Skin of body (tissue), 2 donors: ENCODE data around the gene AFG1L. TPM values are rescaled to one million over a fixed set of nuclear protein-coding genes. Genes with fewer than 3 reads are reported as not detected.
A peak's percentile ranks its signal among the peaks of the same experiment; 100 is the strongest.
"Not testable (repeated sequence)": the region's sequence is repeated elsewhere in the genome, so short reads cannot be mapped to it uniquely, and the experiment has no call there.

ENCODE experiments used
- DNase-seq: peaks from one replicate; lab custom pipeline; 2025; lab: John Stamatoyannopoulos, UW
- total RNA-seq: library from RNA; depleted of rRNA; stranded (reverse); fragments of >200 nt; gene quantifications from one replicate; pipeline ENCODE4 v1.2.3, GENCODE V29; 2014

The AFG1L gene
- total RNA-seq, 1 donor from 2014 or later = 5.8 TPM

DNA sequence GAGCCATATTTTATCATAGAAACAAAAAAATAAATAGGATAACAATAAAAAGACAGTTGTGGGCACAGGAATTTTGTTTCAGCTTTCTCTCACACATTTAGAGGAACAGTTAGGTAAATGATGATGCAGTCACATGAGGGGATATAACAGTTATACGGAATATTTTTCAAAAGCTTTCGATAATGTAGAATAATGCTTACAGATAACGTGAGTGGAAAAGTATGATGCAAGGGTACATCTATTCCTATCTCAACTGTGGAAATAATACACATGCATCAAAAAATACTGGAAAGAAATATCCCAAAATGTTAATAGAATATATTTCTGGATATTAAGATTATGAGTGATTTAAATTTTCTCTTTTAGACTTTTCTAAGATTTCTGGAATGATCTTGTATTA is 114.0 kb downstream of the AFG1L start:
- no peak for DNase-seq

- DNase-seq = not testable (repeated sequence)
Observed at GRCh38 chr6:108416047-108416833, 121.4 kb downstream of the AFG1L start.

DNA sequence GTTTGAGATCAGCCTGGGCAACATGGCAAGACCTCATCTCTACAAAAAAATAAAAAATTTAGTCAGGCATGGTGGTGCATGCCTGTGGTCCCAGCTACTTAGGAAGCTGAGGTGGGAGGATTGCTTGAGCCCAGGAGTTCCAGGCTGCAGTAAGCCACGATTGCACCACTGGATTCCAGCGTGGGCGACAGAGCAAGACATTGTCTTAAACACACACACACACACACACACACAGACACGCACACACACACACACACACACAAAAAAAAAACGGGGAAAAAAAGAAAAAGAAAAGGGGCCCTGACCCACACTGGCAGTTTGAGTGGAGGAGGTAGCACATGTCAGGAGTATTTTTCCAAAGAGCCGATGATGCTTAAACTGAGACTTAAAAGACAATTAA is 122.2 kb downstream of the AFG1L start:
- DNase-seq = no peak

GRCh38 chr6:108419474-108419873 is 124.6 kb downstream of the AFG1L start:
- no peak for DNase-seq

DNA sequence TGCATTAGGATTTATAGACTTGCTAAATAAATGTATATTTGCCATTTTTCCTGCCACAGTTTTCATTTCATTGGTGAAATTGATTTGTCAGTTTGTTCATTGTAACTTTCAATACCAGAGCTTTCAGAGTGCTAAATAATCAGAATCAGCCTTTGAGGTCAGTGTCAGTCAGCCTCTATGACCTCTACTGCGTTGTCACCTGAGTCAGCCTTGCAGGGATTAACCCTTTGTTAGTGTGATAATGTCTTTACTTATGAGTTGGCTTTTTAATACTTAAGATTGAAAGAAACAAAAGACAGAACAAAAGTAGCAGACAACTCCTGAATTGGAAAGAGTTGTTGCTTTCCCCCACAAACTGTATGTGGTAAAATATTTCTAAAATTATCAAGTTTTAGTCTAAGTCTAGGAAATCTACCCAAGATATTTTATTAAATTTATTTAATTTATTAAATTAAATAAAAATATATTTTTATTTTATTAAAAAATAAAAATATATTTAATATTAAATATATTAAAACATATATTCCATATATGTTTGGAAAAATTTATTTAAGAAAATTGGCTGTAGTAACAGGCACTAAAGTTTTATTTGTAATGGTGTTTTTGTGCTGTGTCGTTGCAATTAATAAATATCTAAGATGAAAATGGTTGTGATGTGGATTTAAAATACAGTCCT is 125.2 kb downstream of the AFG1L start:
- DNase-seq = no peak

DNA sequence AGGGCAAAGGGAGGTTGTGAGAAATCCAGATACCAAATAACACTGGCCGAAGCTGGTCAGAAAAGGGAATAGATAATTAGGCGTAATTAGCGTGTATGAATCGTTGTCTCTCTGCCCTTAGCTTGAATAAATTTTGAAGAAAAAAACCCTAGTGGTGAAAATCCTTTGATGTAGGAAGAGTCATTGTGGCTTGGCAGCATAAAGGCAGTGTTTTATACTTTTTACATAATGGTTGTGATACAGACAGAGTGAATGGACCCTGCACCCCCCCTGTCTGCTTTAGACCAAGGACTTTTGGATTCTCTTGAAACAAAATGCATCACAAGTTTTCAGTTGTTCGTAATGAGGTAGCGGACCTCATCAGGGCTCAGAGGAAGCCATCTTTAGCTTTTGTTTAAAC is 126.5 kb downstream of the AFG1L start:
- no peak for DNase-seq

DNA sequence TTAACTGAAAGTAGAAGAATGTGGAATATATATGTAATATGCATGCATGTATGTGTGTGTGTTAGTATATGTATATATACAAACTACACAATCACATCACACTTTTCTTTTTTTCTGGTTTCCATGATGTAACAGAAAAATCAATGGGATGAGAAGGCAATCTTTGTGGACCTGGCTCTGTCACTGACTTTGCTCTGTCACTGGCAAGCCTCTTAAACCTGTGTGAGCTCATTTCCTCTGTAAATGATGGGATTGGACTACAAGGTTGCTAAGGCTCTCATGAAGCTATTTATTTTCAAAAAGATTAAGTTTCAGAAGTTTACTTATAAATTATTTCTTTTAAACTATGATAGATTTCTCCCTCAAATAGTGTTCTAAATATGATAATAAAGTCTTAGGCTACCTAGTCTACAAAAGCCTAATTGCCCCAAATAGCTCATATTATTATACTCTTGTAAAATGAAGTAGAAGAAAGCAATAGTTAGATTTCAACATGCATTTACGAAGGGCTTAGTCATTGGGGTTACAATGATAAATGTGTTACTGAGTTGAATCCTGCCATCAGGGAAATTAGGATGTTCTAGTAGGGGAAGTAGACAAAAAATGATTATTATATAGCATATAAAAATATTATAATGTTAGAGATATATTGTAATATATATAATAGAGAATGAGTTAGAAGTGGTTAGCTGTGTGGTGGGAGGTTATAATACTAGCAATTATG is 129.3 kb downstream of the AFG1L start:
- no peak for DNase-seq

GRCh38 chr6:108425428-108425827 is 130.6 kb downstream of the AFG1L start:
- no peak for DNase-seq

DNA sequence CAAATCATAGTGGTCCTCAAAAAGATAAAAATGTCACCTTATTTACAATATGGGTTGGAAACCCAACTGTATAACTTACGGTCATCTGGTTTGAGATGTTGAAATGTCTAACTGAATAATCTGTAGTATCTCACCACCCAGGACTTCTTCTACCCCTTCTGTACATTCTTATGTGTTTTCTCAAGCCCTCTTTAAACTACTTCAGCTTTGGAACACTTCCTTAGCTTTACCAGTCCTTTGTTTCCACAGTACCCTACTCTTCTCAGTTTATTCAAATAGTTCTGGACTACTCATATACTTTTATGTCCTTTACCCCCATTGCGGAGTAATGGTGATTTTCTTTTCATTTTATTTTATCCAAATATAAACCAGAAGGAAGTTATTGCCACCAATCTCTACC is 137.3 kb downstream of the AFG1L start:
- no peak for DNase-seq

DNA sequence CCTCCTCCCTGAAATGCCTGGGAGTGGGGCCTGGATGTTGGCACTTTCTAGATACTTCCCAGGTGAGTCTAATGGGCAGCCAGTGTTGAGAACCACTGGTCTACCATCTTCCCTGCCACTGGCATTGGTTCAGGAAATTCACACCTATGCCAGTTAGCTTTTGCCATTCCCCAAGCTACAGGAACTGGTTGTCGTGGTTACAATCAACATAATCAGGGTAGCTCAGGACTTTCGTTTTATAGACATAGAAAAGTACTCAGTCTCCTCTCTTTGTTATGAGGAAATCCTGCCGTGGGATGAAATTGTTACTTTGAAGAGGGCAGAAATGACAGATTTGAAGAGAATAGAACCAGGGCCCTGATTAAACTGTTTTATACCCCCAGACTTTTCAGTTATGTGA is 137.9 kb downstream of the AFG1L start:
- DNase-seq = no peak

DNA sequence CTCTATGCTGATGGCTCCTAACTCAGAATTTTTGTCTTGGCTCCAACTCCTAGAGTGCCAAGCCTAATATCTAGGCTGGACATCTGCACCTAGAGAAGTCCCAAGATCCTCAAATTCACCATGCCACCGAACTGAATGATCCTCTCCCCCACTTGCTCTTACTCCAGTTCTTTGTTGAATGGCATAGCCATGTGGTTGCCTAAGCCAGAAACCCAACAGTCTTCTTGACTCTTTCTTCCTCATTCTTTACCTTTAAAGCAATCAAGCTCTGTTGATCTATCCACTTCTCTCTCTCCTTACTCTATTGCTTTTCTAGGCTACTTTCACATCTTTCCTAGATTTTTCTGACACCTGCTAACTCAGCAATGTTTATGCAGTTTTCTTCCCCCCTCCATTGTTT is 139.4 kb downstream of the AFG1L start:
- DNase-seq = no peak

- no peak for DNase-seq
Observed at GRCh38 chr6:108435391-108435790, 140.5 kb downstream of the AFG1L start.

DNA sequence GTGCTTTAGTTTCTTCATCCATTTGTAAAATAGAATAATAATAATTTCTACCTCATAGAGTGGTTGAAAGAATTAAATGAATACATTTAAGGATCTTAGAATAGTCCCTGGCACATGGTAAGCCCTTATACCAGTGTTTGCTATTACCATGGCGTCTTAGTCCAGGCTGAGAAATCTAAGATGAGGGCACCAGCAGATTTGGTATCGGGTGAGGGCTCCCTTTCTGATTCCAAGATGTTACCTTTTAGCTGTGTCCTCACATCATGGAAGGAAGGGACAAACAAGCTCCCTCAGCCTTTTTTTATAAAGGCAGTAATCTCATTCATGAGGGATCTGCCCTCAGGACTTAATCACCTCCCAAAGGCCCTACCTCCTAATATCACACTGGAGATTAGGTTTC is 141.9 kb downstream of the AFG1L start:
- no peak for DNase-seq

- DNase-seq = no peak
Observed at GRCh38 chr6:108437821-108438220, 143.0 kb downstream of the AFG1L start.

- DNase-seq = peak; percentile 47
Observed at GRCh38 chr6:108438918-108439317, 144.1 kb downstream of the AFG1L start.

DNA sequence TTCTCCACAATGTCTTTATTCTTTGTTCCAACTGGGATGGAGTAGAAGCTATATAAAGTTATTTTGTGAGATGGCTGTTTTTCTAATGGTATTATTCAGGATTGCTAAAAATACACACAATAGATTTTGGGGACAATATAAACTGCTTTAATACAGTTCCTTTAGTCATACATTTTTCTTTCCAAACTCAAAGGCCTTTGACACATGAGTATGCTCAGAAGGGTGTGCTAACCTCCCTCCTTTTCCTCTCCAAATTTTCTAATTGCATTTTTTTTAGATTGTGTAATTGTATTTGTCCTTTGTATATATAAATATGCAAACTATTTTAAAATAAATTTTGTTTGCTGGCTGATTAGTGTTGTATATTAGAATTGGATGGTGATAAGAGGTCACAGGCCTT is 146.3 kb downstream of the AFG1L start:
- DNase-seq = no peak

DNA sequence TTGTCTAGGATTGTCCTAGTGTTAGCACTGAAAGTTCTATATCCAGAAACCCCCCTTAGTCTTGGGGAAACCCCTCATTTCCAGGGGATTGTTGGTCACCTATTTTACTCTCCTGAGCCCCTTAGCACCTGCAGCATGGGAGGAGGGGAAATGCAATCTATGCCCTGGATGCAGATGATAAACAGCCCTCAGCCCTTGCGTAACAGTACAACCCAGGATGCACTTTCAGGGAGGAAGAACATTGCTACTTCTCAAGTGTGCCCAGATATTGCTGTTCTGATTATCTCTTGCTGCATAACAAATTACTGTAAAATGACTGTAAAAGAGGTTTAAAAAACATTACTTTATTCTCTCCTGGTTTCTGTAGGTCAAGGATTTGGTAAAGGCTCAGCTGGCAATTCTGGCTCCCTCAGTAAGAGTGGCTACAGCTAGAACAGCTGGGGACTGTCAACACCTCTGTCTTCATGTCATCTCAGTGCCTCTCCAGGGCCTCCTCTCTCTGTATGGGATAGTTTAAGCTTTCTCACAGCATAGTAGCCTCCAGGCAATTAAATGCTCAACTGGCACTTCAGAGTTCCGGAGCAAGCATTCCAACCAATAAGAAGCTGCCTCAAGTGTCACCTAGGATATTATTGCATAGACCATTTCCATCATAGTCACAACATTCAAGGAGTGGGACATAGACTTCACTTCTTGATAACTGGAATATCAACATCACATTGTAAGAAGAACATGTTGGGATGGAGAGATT is 148.1 kb downstream of the AFG1L start:
- DNase-seq = no peak

GRCh38 chr6:108446629-108447150 is 151.8 kb downstream of the AFG1L start:
- DNase-seq = no peak

DNA sequence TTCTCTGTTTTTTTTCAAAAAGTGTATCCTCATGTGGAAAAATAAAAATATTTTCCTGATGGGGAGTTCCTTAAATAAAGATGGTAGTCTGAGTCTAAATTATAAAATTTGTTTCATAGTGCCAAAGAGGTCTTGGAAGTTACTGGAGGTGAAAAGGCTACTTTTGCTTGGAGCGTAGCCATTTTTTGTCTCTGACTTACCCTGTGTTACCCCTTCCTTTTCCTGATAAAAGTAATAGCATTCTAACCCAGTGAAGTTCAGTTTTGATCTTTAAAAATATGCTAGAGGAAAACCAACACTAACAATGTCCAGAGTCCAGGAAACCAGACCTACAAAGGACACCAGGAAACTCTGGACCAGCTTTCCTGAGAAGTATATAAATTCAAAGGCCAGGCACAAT is 153.6 kb downstream of the AFG1L start:
- DNase-seq = no peak

DNA sequence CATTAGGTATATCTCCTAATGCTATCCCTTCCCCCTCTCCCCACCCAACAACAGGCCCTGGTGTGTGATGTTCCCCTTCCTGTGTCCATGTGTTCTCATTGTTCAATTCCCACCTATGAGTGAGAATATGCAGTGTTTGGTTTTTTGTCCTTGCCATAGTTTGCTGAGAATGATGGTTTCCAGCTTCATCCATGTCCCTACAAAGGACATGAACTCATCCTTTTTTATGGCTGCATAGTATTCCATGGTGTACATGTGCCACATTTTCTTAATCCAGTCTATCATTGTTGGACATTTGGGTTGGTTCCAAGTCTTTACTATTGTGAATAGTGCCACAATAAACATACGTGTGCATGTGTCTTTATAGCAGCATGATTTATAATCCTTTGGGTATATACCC is 154.9 kb downstream of the AFG1L start:
- DNase-seq = not testable (repeated sequence)

- no peak for DNase-seq
Observed at GRCh38 chr6:108451816-108452215, 157.0 kb downstream of the AFG1L start.
